ENCODE results near the gene NDUFA8. TPM values are rescaled to one million over a fixed set of nuclear protein-coding genes. Genes with fewer than 3 reads are reported as not detected.
A peak's percentile ranks its signal among the peaks of the same experiment; 100 is the strongest.
"Not testable (repeated sequence)": the region's sequence is repeated elsewhere in the genome, so short reads cannot be mapped to it uniquely, and the experiment has no call there.

NDUFA8 gene
- total and polyA plus RNA-seq, 5 donors from 2014 or later, result 10.7 to 97.9 (median 93.9) TPM

DNA sequence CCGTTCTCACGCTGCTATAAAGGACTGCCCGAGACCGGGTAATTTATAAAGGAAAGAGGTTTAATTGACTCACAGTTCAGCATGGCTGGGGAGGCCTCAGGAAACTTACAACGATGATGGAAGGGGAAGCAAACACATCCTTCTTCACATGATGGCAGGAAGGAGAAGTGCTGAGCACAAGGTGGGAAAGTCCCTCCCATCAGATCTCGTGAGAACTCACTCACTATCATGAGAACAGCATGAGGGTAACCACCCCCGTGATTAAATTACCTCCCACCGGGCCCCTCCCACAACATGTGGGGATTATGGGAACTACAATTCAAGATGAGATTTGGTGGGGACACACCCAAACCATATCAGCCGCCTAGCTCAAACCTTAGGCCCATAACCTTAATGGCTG, 42.3 kb downstream of the NDUFA8 start:
- H3K9me3 ChIP-seq (ENCODE audit: control insufficient read depth in 2 of 2, low read length in 2 of 2); DNase-seq; H3K36me3 ChIP-seq (ENCODE audit: control insufficient read depth, insufficient read depth, low read length); H3K4me3 Mint-ChIP-seq; H3K27ac Mint-ChIP-seq; H3K27ac ChIP-seq (ENCODE audit: insufficient read depth, low read length, poor library complexity, severe bottlenecking); H3K9me3 Mint-ChIP-seq; ATAC-seq (ENCODE audit: low read depth in 2 of 2); H3K27me3 ChIP-seq (ENCODE audit: control insufficient read depth, insufficient read depth, low read length); H3K4me1 Mint-ChIP-seq; H3K4me3 ChIP-seq (ENCODE audit: low read depth, low read length); H3K4me1 ChIP-seq (ENCODE audit: control insufficient read depth, insufficient read depth, low read length, poor library complexity, severe bottlenecking); H3K36me3 Mint-ChIP-seq; H3K27me3 Mint-ChIP-seq: not testable (repeated sequence)

DNA sequence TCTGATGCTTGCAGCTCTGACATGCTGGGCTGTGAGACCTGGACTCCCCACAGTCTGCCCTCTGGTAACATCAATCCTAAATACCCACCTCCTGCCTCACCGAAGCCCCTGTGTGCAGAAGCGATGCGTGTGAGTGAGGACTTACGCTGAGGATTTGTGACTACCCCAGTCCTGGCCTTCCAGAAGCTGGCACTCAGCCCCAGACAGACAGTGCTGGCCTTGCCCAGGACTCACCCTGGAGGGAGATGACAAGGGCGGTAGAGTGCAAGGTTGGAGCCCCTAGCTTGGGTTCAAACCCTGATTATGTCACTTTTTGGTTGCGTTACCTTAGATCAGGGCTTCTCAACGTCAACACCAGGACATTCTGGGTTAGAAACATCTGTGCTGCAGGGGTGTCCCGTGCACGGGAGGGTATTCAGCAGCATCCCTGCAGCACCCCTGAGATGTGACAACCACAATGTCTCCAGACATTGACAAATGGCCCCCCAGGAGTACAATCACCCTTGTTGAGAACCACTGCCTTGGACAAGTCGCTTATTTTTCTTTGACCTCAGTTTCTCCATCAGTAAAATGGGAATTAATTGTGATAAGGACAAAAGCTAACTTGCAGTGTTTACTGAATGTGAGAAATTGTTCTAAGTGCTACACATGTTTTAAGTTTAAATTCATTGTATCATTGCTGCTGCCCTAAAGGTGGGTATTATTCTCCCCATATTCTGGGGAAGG, 43.0 kb downstream of the NDUFA8 start:
- Histone ChIP-seq H3K4me3 (ENCODE audit: low read depth, low read length) (no peak overlapping the region), H3K36me3 (ENCODE audit: control insufficient read depth, insufficient read depth, low read length) (no peaks in the 10 kb centered on the region), H3K9me3 (ENCODE audit: control insufficient read depth in 2 of 2, low read length in 2 of 2) (no peaks in the 10 kb centered on the region), H3K4me1 (ENCODE audit: control insufficient read depth, insufficient read depth, low read length, poor library complexity, severe bottlenecking) (no peaks in the 10 kb centered on the region), H3K27ac (ENCODE audit: insufficient read depth, low read length, poor library complexity, severe bottlenecking) (no peak overlapping the region), H3K27me3 (ENCODE audit: control insufficient read depth, insufficient read depth, low read length) (no peaks in the 10 kb centered on the region)
- ATAC-seq (ENCODE audit: low read depth in 2 of 2), result no peak
- Mint-ChIP-seq H3K36me3 (no peaks in the 10 kb centered on the region), H3K27me3 (no peaks in the 10 kb centered on the region), H3K4me1 (no peaks in the 10 kb centered on the region), H3K27ac (no peak overlapping the region), H3K9me3 (peaks cover 0 to 1% (median 0%) of the 10 kb centered on the region in 7 donors), H3K4me3 (no peak overlapping the region)
- no peak for DNase-seq

DNA sequence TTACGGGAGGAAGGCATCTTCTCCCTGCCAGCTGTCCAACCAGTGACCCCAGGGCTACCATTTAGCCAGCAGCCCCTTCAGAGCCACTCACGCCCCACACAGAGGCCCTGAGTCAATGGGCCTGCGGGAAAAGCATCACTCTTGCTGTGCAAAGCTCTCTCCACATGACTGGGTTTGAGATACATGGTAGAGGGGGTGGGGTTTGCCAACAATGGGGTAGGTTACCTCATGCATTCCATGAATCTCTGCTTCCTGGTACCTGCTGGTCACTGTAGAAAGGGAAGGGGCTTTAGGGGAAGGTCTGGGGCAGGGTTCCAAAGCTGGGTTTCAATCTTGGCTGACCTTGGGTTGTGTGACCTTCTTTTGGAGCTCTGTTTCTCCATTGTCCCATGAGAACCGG, 43.5 kb downstream of the NDUFA8 start:
- Mint-ChIP-seq H3K36me3 (no peaks in the 10 kb centered on the region), H3K27me3 (no peaks in the 10 kb centered on the region), H3K27ac (no peak overlapping the region), H3K4me3 (no peak overlapping the region), H3K4me1 (no peaks in the 10 kb centered on the region), H3K9me3 (peaks cover 0 to 1% (median 0%) of the 10 kb centered on the region in 7 donors)
- H3K27ac ChIP-seq (ENCODE audit: insufficient read depth, low read length, poor library complexity, severe bottlenecking), result no peak overlapping the region
- ATAC-seq (ENCODE audit: low read depth in 2 of 2) (no peak), DNase-seq (no peak)
- H3K27me3 ChIP-seq (ENCODE audit: control insufficient read depth, insufficient read depth, low read length), result no peaks in the 10 kb centered on the region
- no peak overlapping the region for H3K4me3 ChIP-seq (ENCODE audit: low read depth, low read length)
- no peaks in the 10 kb centered on the region for H3K36me3 ChIP-seq (ENCODE audit: control insufficient read depth, insufficient read depth, low read length)
- no peaks in the 10 kb centered on the region for H3K4me1 ChIP-seq (ENCODE audit: control insufficient read depth, insufficient read depth, low read length, poor library complexity, severe bottlenecking)
- no peaks in the 10 kb centered on the region for H3K9me3 ChIP-seq (ENCODE audit: control insufficient read depth in 2 of 2, low read length in 2 of 2)

DNA sequence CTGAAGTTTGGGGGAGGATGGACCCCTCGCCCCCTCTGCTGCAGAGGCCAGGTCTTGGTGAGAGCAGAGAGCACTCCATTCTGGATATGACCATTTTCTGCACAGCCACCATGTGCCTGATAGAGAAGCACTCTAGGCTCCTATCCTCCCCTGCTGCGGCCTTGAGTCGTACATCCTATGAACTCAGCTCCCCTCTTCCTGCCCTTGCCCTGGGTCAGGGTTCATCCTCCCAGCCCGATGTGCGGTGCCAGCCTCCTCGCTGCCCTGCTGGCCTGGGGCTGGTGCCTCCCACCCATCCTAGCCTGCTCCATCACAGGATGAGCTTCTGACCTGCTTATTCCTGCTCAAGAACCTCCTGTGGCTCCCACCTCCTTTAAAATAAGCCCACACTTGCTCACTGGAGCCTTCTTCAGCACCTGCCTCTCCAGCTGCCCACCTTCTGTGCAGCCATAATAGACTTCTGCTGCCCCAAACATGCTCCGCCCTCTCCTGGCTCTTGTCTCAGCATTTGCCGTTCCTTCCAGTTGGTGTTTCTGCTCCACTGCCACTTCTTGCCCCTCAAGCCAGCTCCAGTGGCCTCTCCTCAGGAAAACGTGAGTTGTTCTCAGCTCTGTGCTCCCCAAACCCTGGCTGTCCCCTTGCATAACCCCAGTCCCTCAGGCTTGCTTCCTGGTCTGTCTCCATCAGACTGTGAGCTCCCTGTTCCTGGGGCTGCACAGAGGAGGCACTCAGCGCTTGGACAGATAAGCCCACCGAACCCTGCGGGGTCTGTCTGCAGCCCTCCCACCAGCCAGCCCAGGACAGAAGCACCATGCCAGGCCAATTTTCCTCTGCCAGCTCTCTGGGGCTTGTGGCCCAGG, 44.2 kb downstream of the NDUFA8 start:
- no peak overlapping the region for H3K4me3 Mint-ChIP-seq
- Histone ChIP-seq H3K4me1 (ENCODE audit: control insufficient read depth, insufficient read depth, low read length, poor library complexity, severe bottlenecking) (no peaks in the 10 kb centered on the region), H3K9me3 (ENCODE audit: control insufficient read depth in 2 of 2, low read length in 2 of 2) (no peaks in the 10 kb centered on the region), H3K27ac (ENCODE audit: insufficient read depth, low read length, poor library complexity, severe bottlenecking) (no peak overlapping the region), H3K4me3 (ENCODE audit: low read depth, low read length) (no peak overlapping the region), H3K36me3 (ENCODE audit: control insufficient read depth, insufficient read depth, low read length) (no peaks in the 10 kb centered on the region), H3K27me3 (ENCODE audit: control insufficient read depth, insufficient read depth, low read length) (no peaks in the 10 kb centered on the region)
- DNase-seq (no peak), ATAC-seq (ENCODE audit: low read depth in 2 of 2) (no peak)
- peaks cover 0 to 1% (median 0%) of the 10 kb centered on the region in 7 donors for H3K9me3 Mint-ChIP-seq
- no peak overlapping the region for H3K27ac Mint-ChIP-seq
- no peaks in the 10 kb centered on the region for H3K4me1 Mint-ChIP-seq
- no peaks in the 10 kb centered on the region for H3K27me3 Mint-ChIP-seq
- H3K36me3 Mint-ChIP-seq, result no peaks in the 10 kb centered on the region

DNA sequence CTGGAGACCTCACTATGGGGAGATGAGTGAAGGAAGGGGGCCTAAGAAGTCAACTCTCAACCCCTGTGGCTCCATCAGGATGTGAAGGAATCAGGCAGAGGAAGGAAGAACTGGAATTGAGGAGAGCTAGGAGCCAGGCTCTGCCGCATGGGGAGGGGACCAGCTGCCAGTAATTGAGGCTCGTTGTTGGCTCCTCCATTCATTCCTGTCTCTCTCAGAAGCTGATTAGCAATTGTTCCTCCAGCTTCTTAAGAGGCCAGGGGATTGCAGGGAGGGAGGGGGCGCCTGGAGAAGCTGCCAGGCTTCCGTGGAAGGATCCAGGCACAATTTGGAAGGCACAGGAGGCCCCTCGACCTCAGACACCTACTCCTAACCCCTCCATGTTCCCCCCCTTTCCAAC, 46.0 kb downstream of the NDUFA8 start:
- H3K9me3 ChIP-seq (ENCODE audit: control insufficient read depth in 2 of 2, low read length in 2 of 2), result no peaks in the 10 kb centered on the region
- peaks cover 0 to 1% (median 0%) of the 10 kb centered on the region in 7 donors for H3K9me3 Mint-ChIP-seq
- no peaks in the 10 kb centered on the region for H3K27me3 ChIP-seq (ENCODE audit: control insufficient read depth, insufficient read depth, low read length)
- no peaks in the 10 kb centered on the region for H3K36me3 ChIP-seq (ENCODE audit: control insufficient read depth, insufficient read depth, low read length)
- H3K4me3 ChIP-seq (ENCODE audit: low read depth, low read length), result no peak overlapping the region
- H3K4me3 Mint-ChIP-seq, result no peak overlapping the region
- no peaks in the 10 kb centered on the region for H3K4me1 Mint-ChIP-seq
- no peaks in the 10 kb centered on the region for H3K4me1 ChIP-seq (ENCODE audit: control insufficient read depth, insufficient read depth, low read length, poor library complexity, severe bottlenecking)
- H3K27me3 Mint-ChIP-seq, result no peaks in the 10 kb centered on the region
- DNase-seq, result no peak
- no peak overlapping the region for H3K27ac ChIP-seq (ENCODE audit: insufficient read depth, low read length, poor library complexity, severe bottlenecking)
- no peaks in the 10 kb centered on the region for H3K36me3 Mint-ChIP-seq
- ATAC-seq (ENCODE audit: low read depth in 2 of 2), result no peak
- H3K27ac Mint-ChIP-seq, result peak overlapping the region in 1 of 3 donors; percentile 72

DNA sequence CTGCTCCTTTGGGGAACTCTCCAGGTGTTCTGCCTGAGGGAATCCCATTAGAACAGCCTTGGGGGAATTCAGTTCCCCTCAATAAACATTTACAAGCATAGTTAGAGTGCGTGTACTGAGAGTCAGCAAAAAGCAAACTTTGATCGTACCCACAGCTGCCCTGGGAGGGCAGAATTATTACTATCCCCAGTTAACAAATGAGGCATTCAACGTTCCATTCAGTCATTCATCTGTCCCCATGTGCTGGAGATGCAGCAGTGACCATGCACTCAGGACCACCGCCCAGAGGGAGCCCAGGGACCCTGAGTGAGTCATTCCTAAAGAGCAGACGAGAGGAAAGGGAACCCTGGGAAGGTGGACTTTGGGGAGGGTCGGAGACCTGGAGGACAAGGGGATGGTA, 47.3 kb downstream of the NDUFA8 start:
- DNase-seq (no peak), ATAC-seq (ENCODE audit: low read depth in 2 of 2) (no peak)
- H3K4me3 ChIP-seq (ENCODE audit: low read depth, low read length), result no peak overlapping the region
- H3K4me1 ChIP-seq (ENCODE audit: control insufficient read depth, insufficient read depth, low read length, poor library complexity, severe bottlenecking), result no peaks in the 10 kb centered on the region
- no peak overlapping the region for H3K4me3 Mint-ChIP-seq
- H3K9me3 ChIP-seq (ENCODE audit: control insufficient read depth in 2 of 2, low read length in 2 of 2), result no peaks in the 10 kb centered on the region
- no peaks in the 10 kb centered on the region for H3K27me3 Mint-ChIP-seq
- H3K27me3 ChIP-seq (ENCODE audit: control insufficient read depth, insufficient read depth, low read length), result no peaks in the 10 kb centered on the region
- no peaks in the 10 kb centered on the region for H3K4me1 Mint-ChIP-seq
- H3K36me3 Mint-ChIP-seq, result no peaks in the 10 kb centered on the region
- peaks cover 0 to 1% (median 0%) of the 10 kb centered on the region in 7 donors for H3K9me3 Mint-ChIP-seq
- no peak overlapping the region for H3K27ac Mint-ChIP-seq
- H3K27ac ChIP-seq (ENCODE audit: insufficient read depth, low read length, poor library complexity, severe bottlenecking), result no peak overlapping the region
- H3K36me3 ChIP-seq (ENCODE audit: control insufficient read depth, insufficient read depth, low read length), result no peaks in the 10 kb centered on the region

DNA sequence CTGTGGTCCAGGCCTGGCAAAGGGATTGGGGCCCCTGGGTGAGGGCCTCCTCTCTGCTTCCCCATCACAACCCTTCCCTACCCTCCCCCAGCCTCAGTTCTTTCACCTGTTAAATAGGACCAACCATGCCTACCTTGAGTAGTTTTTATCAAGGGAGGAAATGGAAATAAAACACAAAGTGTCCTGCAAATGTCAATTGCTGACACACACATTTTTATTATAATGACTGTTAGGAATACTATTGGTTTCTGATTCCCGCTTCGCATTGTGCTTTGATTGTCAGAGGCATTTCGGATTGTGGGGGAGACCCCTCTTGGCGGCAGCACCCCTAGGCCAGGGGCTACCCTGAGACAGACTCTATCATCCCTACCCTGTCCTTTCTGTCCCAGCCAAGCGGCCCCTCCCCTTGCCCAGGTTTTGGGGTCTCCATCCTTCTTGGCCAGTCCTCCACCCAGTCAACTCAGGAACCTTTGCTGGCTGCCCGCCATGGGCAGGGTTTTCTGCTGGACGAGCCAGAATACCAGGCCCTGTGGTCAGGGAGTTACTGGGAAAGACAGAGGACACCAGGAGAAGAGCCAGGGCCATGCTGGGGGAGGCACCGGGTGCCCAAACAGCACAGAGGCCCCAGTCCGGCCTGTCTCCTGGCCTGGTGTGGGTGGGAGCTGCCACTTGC, 48.0 kb downstream of the NDUFA8 start:
- Mint-ChIP-seq H3K4me3 (no peak overlapping the region), H3K27ac (no peak overlapping the region), H3K27me3 (no peaks in the 10 kb centered on the region), H3K9me3 (peaks cover 0 to 1% (median 0%) of the 10 kb centered on the region in 7 donors), H3K36me3 (no peaks in the 10 kb centered on the region), H3K4me1 (no peaks in the 10 kb centered on the region)
- no peak for DNase-seq
- Histone ChIP-seq H3K4me1 (ENCODE audit: control insufficient read depth, insufficient read depth, low read length, poor library complexity, severe bottlenecking) (no peaks in the 10 kb centered on the region), H3K9me3 (ENCODE audit: control insufficient read depth in 2 of 2, low read length in 2 of 2) (no peaks in the 10 kb centered on the region), H3K27me3 (ENCODE audit: control insufficient read depth, insufficient read depth, low read length) (no peaks in the 10 kb centered on the region), H3K36me3 (ENCODE audit: control insufficient read depth, insufficient read depth, low read length) (no peaks in the 10 kb centered on the region), H3K4me3 (ENCODE audit: low read depth, low read length) (no peak overlapping the region), H3K27ac (ENCODE audit: insufficient read depth, low read length, poor library complexity, severe bottlenecking) (no peak overlapping the region)
- ATAC-seq (ENCODE audit: low read depth in 2 of 2), result no peak

All from CD4-positive, CD25-positive, alpha-beta regulatory T cell (primary cell).